H1 (cell line): ENCODE measurements around the gene ABCA5. TPM values are rescaled to one million over a fixed set of nuclear protein-coding genes. Genes with fewer than 3 reads are reported as not detected.
A peak's percentile ranks its signal among the peaks of the same experiment; 100 is the strongest.

Source experiments
- CTCF ChIA-PET: fragments of 300-600 bp; sonication (Branson Sonifier 250); formaldehyde crosslinking; loops from one replicate; lab custom pipeline; 2021; ENCODE audit not compliant: partially characterized antibody; lab: Charles Lee
- POLR2A ChIA-PET: fragments of 300-600 bp; sonication (Branson Sonifier 250); formaldehyde crosslinking; loops from one replicate; lab custom pipeline; 2021; ENCODE audit warnings: inconsistent platforms; ENCODE audit not compliant: partially characterized antibody; lab: Charles Lee
- DNase-seq, 2 experiments: peaks; one replicate each; pipeline versions ENCODE4 v3.0.0 to v3.0.0-alpha.2; 2010 to 2022; ENCODE audit warnings: low spot score in 2 of 2, low read depth in 1 of 2, mixed read lengths in 1 of 2
- FAIRE-seq: peaks from 2 replicates; lab custom pipeline; 2011; peaks lifted over from hg19 to GRCh38; lab: Jason Lieb, UNC
- H2AFZ ChIP-seq: 2 replicates; pipeline ENCODE4 v1.8.1; 2012; ENCODE audit warnings: low read length, inconsistent platforms
- H2AK5ac ChIP-seq: 2 replicates; pipeline ENCODE4 v1.6.1; 2013; ENCODE audit warnings: low read depth, low read length
- H2BK120ac ChIP-seq: replicated peaks from 2 replicates; pipeline ENCODE3; 2013; ENCODE audit warnings: low read depth, low read length, inconsistent platforms
- H2BK12ac ChIP-seq: 2 replicates; pipeline ENCODE4 v1.6.1; 2013; ENCODE audit warnings: low read depth, low read length
- H2BK15ac ChIP-seq: 2 replicates; pipeline ENCODE4 v1.6.1; 2013; ENCODE audit warnings: low read length
- H2BK20ac ChIP-seq: 2 replicates; pipeline ENCODE4 v1.6.1; 2013; ENCODE audit warnings: low read length
- H2BK5ac ChIP-seq: 2 replicates; pipeline ENCODE4 v1.6.1; 2013; ENCODE audit warnings: low read depth, low read length
- H3K14ac ChIP-seq: 2 replicates; pipeline ENCODE4 v1.6.1; 2013; ENCODE audit warnings: inconsistent platforms; ENCODE audit not compliant: insufficient read length
- H3K18ac ChIP-seq: 2 replicates; pipeline ENCODE4 v1.6.1; 2013; ENCODE audit warnings: low read length; ENCODE audit errors: extremely low read depth
- H3K23ac ChIP-seq: 2 replicates; pipeline ENCODE4 v1.6.1; 2013; ENCODE audit warnings: inconsistent platforms; ENCODE audit not compliant: insufficient read length
- H3K23me2 ChIP-seq: 2 replicates; pipeline ENCODE4 v1.6.1; 2013; ENCODE audit warnings: low read depth, low read length
- H3K27ac ChIP-seq: 2 replicates; pipeline ENCODE4 v1.6.1; 2011; ENCODE audit warnings: low read depth, low read length, inconsistent platforms
- H3K27me3 ChIP-seq, 4 experiments: replicated peaks in 1 of 4; 1 replicate in 1 of 4; 2 replicates in 3 of 4; pipeline versions ENCODE4 v1.6.1 to v1.8.1; 2011 to 2013; ENCODE audit warnings: low read length in 3 of 4, mild to moderate bottlenecking in 3 of 4, inconsistent platforms in 2 of 4, mixed read lengths in 2 of 4, moderate library complexity in 1 of 4; ENCODE audit not compliant: control insufficient read depth in 3 of 4, insufficient read depth in 3 of 4; ENCODE audit errors: extremely low read depth in 1 of 4
- H3K36me3 ChIP-seq, 4 experiments: 2 replicates each; pipeline versions ENCODE4 v1.6.1 to v1.8.1; 2011 to 2013; ENCODE audit warnings: mild to moderate bottlenecking in 4 of 4, low read length in 3 of 4, moderate library complexity in 2 of 4, control low read depth in 1 of 4, inconsistent platforms in 1 of 4; ENCODE audit not compliant: insufficient read depth in 4 of 4, control insufficient read depth in 2 of 4
- H3K4ac ChIP-seq: replicated peaks from 2 replicates; pipeline ENCODE3; 2013; ENCODE audit warnings: low read length, low read depth, mixed read lengths, inconsistent platforms; ENCODE audit not compliant: insufficient read length
- H3K4me1 ChIP-seq, 4 experiments: replicated peaks in 1 of 4; 1 replicate in 1 of 4; 2 replicates in 3 of 4; pipeline versions ENCODE4 v1.6.1 to v1.8.1; 2011 to 2013; ENCODE audit warnings: low read length in 3 of 4, inconsistent platforms in 2 of 4, mixed read lengths in 1 of 4; ENCODE audit not compliant: insufficient read depth in 4 of 4, control insufficient read depth in 3 of 4
- H3K4me2 ChIP-seq, 2 experiments: 2 replicates each; pipeline versions ENCODE4 v1.6.1 to v1.8.1; 2011 to 2013; ENCODE audit warnings: low read depth in 2 of 2, low read length in 2 of 2, control low read depth in 1 of 2, inconsistent platforms in 1 of 2, mild to moderate bottlenecking in 1 of 2; ENCODE audit not compliant: insufficient read depth in 1 of 2
- H3K4me3 ChIP-seq, 4 experiments: fragments of 200-600, 300-600 bp in 1 of 4; sonication (generic), shearing (Covaris generic), sonication (Bioruptor Twin) in 1 of 4; 2 replicates each; pipeline versions ENCODE4 v1.5.1 to v1.8.1; 2011 to 2016; ENCODE audit warnings: low read length in 4 of 4, low read depth in 3 of 4, control low read depth in 2 of 4, inconsistent platforms in 2 of 4, mild to moderate bottlenecking in 2 of 4, mixed read lengths in 1 of 4, moderate library complexity in 1 of 4; ENCODE audit not compliant: insufficient read depth in 2 of 4; ENCODE audit errors: extremely low read depth in 1 of 4
- H3K56ac ChIP-seq: replicated peaks from 2 replicates; pipeline ENCODE3; 2013; ENCODE audit warnings: low read depth, mild to moderate bottlenecking, mixed read lengths, low read length, inconsistent platforms; ENCODE audit not compliant: insufficient read length
- H3K79me1 ChIP-seq: 2 replicates; pipeline ENCODE4 v1.6.1; 2013; ENCODE audit warnings: low read depth, low read length, control low read depth
- H3K79me2 ChIP-seq, 2 experiments: 2 replicates each; pipeline versions ENCODE4 v1.6.1 to v1.8.1; 2012 to 2013; ENCODE audit warnings: low read length in 2 of 2, mild to moderate bottlenecking in 2 of 2, inconsistent platforms in 1 of 2; ENCODE audit not compliant: insufficient read depth in 2 of 2, control insufficient read depth in 1 of 2
- H3K9ac ChIP-seq, 4 experiments: replicated peaks in 1 of 4; 1 replicate in 1 of 4; 2 replicates in 3 of 4; pipeline versions ENCODE4 v1.6.1 to v1.8.1; 2011 to 2013; ENCODE audit warnings: low read depth in 3 of 4, low read length in 3 of 4, control low read depth in 2 of 4, mild to moderate bottlenecking in 2 of 4, moderate library complexity in 2 of 4, inconsistent platforms in 1 of 4; ENCODE audit errors: extremely low read depth in 1 of 4
- H3K9me3 ChIP-seq, 2 experiments: 2 replicates each; pipeline versions ENCODE4 v1.6.1 to v1.8.1; 2012 to 2013; ENCODE audit warnings: mild to moderate bottlenecking in 2 of 2, moderate library complexity in 2 of 2, control low read depth in 1 of 2, inconsistent platforms in 1 of 2, low read depth in 1 of 2, low read length in 1 of 2, mixed read lengths in 1 of 2; ENCODE audit not compliant: insufficient read depth in 2 of 2
- H4K20me1 ChIP-seq, 2 experiments: replicated peaks in 1 of 2; 2 replicates each; pipeline versions ENCODE3 to v1.8.1; 2011 to 2013; ENCODE audit warnings: inconsistent platforms in 2 of 2, low read length in 2 of 2, mild to moderate bottlenecking in 1 of 2; ENCODE audit not compliant: insufficient read depth in 2 of 2, control insufficient read depth in 1 of 2
- H4K5ac ChIP-seq: 2 replicates; pipeline ENCODE4 v1.6.1; 2013; ENCODE audit warnings: low read length, low read depth, mixed read lengths, inconsistent platforms; ENCODE audit not compliant: insufficient read length
- H4K8ac ChIP-seq: 2 replicates; pipeline ENCODE4 v1.8.0; 2013; ENCODE audit warnings: mild to moderate bottlenecking, moderate library complexity, low read length, inconsistent platforms; ENCODE audit not compliant: insufficient read depth; ENCODE audit errors: extremely low read depth
- H4K91ac ChIP-seq: replicated peaks from 2 replicates; pipeline ENCODE3; 2013; ENCODE audit warnings: low read length, mixed read lengths, inconsistent platforms; ENCODE audit not compliant: insufficient read length
- CBX5 ChIP-seq: fragments of 300-800, 300-1000 bp; sonication (generic); IDR thresholded peaks from 2 replicates; pipeline ENCODE4 v1.7.1; 2016; ENCODE audit warnings: antibody characterized with exemption, low read length, low read depth
- CREB1 ChIP-seq: IDR thresholded peaks from 2 replicates; pipeline ENCODE4 v1.6.1; 2012; ENCODE audit warnings: inconsistent platforms
- MAFK ChIP-seq: IDR thresholded peaks from 2 replicates; pipeline ENCODE4 v1.6.1; 2012; ENCODE audit warnings: low read depth, mild to moderate bottlenecking, improper control_type of control experiment, low read length
- POLR2A ChIP-seq, 2 experiments: IDR thresholded peaks; 1 replicate in 1 of 2; 2 replicates in 1 of 2; pipeline ENCODE4 v1.6.1; 2011; ENCODE audit warnings: low read depth in 2 of 2, low read length in 2 of 2, mild to moderate bottlenecking in 2 of 2; ENCODE audit errors: control extremely low read depth in 1 of 2
- POLR2AphosphoS5 ChIP-seq: IDR thresholded peaks from 2 replicates; pipeline ENCODE4 v1.6.1; 2011; ENCODE audit warnings: low read depth, low read length
- RAD21 ChIP-seq, 2 experiments: IDR thresholded peaks in 1 of 2; conservative IDR thresholded peaks in 1 of 2; 2 replicates each; pipeline ENCODE4 v1.6.1; 2011; ENCODE audit warnings: low read depth in 2 of 2, low read length in 2 of 2, improper control_type of control experiment in 1 of 2, inconsistent platforms in 1 of 2, mild to moderate bottlenecking in 1 of 2, moderate library complexity in 1 of 2
- TAF7 ChIP-seq: optimal IDR thresholded peaks from 2 replicates; pipeline ENCODE3; 2011; ENCODE audit warnings: low read depth, mild to moderate bottlenecking, inconsistent platforms, low read length, moderate library complexity, borderline replicate concordance
- WGBS, 2 experiments: shearing (Covaris generic) in 1 of 2; methylation state at CpG; one replicate each; pipeline versions ENCODE4 v1.1.6 to v1.1.7; 2013 to 2015; ENCODE audit warnings: low lambda C conversion rate in 2 of 2, mixed read lengths in 2 of 2, inconsistent platforms in 1 of 2, low coverage in 1 of 2, missing lambda C conversion rate in 1 of 2; ENCODE audit not compliant: insufficient replicate concordance in 2 of 2, insufficient coverage in 1 of 2, insufficient read length in 1 of 2; ENCODE audit errors: extremely low coverage in 1 of 2, missing lambda C conversion rate in 1 of 2; 5-methylcytosine and 5-hydroxymethylcytosine counted together
- polyA plus RNA-seq, 7 experiments: library from polyadenylated mRNA; depleted of rRNA in 3 of 7; stranded (reverse) in 5 of 7; unstranded in 2 of 7; fragments of >200 nt in 5 of 7; fragments of 200-250 nt in 2 of 7; gene quantifications; 1 replicate in 5 of 7; 2 replicates in 1 of 7; 4 replicates in 1 of 7; pipeline versions ENCODE4 v1.2.1 to v1.2.3, GENCODE V29; 2011 to 2013; ENCODE audit warnings: missing spikeins in 2 of 7, mixed read lengths in 2 of 7
- total RNA-seq: library from RNA; stranded (reverse); fragmentation: NEBNext Ultra II Directional; extraction: Animal tissue kit (Norgen Biotek cat#: 25700); gene quantifications from 2 replicates; pipeline ENCODE4 v1.2.1, GENCODE V29; 2021
- TF ChIP-seq, protein P1 (sequence below), 3 experiments: IDR thresholded peaks; 1 replicate in 2 of 3; 2 replicates in 1 of 3; pipeline versions ENCODE4 v1.5.1 to v1.6.1; 2011; ENCODE audit warnings: low read length in 3 of 3, mild to moderate bottlenecking in 3 of 3, inconsistent platforms in 2 of 3, low read depth in 1 of 3, moderate library complexity in 1 of 3; ENCODE audit not compliant: insufficient read depth in 1 of 3; ENCODE audit errors: control extremely low read depth in 1 of 3

ABCA5 gene
- total and polyA plus RNA-seq, 2 of the 8 experiments (the other 6 are each of a cell fraction or from before 2014, with no cell fraction given), result 1.3 to 4.1 TPM

GRCh38 chr17:69357701-69358100 is 30.8 kb upstream of the ABCA5 start:
- no peaks in the 10 kb centered on the region for H3K79me2 ChIP-seq
- no peak for FAIRE-seq
- no peaks in the 10 kb centered on the region for H3K23me2 ChIP-seq
- no peak overlapping the region for H3K27ac ChIP-seq
- H4K5ac ChIP-seq, result no peak overlapping the region
- 63% methylated on average over 2 of the region's 2 CpGs; no CpG with 5 or more reads in 1 of the 2 experiments for WGBS, 2 experiments
- no peak overlapping the region for H3K14ac ChIP-seq
- no peak overlapping the region for H3K23ac ChIP-seq
- no peaks in the 10 kb centered on the region for H3K36me3 ChIP-seq
- H4K91ac ChIP-seq, result no peak overlapping the region
- 0 out of 7 replicates have a peak overlapping the region, but pooled peaks of 1 of the 4 experiments have one; percentile 32 for H3K9ac ChIP-seq
- H3K4me3 ChIP-seq, result no peak overlapping the region
- H2AK5ac ChIP-seq, result no peak overlapping the region
- DNase-seq, result no peak
- H3K79me1 ChIP-seq, result no peaks in the 10 kb centered on the region
- H2BK20ac ChIP-seq, result no peak overlapping the region
- no peaks in the 10 kb centered on the region for H4K20me1 ChIP-seq
- H3K27me3 ChIP-seq, result no peaks in the 10 kb centered on the region
- H2BK5ac ChIP-seq, result no peak overlapping the region
- peak; percentile 51 for TF ChIP-seq TAF7
- peak; percentile 22; the same call in 1 of the 2 replicates for TF ChIP-seq POLR2AphosphoS5
- TF ChIP-seq CBX5, result no peak
- no peak for TF ChIP-seq MAFK
- peak in 1 of 2 experiments; percentile 30; a peak in 1 of 3 replicates for TF ChIP-seq POLR2A (IDR thresholded peaks at IDR 0.05; ENCODE audit: control extremely low read depth in 1 of 2, low read depth in 2 of 2, low read length in 2 of 2)
- no peak for TF ChIP-seq CREB1
- TF ChIP-seq, protein P1, sequence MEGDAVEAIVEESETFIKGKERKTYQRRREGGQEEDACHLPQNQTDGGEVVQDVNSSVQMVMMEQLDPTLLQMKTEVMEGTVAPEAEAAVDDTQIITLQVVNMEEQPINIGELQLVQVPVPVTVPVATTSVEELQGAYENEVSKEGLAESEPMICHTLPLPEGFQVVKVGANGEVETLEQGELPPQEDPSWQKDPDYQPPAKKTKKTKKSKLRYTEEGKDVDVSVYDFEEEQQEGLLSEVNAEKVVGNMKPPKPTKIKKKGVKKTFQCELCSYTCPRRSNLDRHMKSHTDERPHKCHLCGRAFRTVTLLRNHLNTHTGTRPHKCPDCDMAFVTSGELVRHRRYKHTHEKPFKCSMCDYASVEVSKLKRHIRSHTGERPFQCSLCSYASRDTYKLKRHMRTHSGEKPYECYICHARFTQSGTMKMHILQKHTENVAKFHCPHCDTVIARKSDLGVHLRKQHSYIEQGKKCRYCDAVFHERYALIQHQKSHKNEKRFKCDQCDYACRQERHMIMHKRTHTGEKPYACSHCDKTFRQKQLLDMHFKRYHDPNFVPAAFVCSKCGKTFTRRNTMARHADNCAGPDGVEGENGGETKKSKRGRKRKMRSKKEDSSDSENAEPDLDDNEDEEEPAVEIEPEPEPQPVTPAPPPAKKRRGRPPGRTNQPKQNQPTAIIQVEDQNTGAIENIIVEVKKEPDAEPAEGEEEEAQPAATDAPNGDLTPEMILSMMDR (IDR thresholded peaks at IDR 0.05; ENCODE audit: control extremely low read depth in 1 of 3, insufficient read depth in 1 of 3, low read depth in 1 of 3, low read length in 3 of 3), result peak in 1 of 3 experiments; percentile 13; a peak in 1 of 4 replicates
- 0 out of 4 replicates have a peak, but pooled peaks of 1 of the 2 experiments have one; percentile 23 for TF ChIP-seq RAD21 (IDR thresholded peaks at IDR 0.05 in 1 of 2, conservative IDR thresholded peaks at IDR 0.05 in 1 of 2; ENCODE audit: low read depth in 2 of 2, low read length in 2 of 2)
- CTCF ChIA-PET, result interaction anchor here (0.7 to 10.6 kb wide), 11 partner anchors 8 to 211 kb away, joined by 3 to 93 read pairs (median 7); partner anchors contain the start of gene ABCA5
- H3K4me2 ChIP-seq, result no peak overlapping the region
- POLR2A ChIA-PET, result interaction anchor here (0.8 to 1.9 kb wide), 2 partner anchors 31 to 154 kb away, joined by 4 read pairs; partner anchors contain the start of gene ABCA5
- H3K4ac ChIP-seq, result no peak overlapping the region
- no peak overlapping the region for H2BK120ac ChIP-seq
- H3K9me3 ChIP-seq, result no peaks in the 10 kb centered on the region
- H3K56ac ChIP-seq, result no peak overlapping the region
- peak overlapping the region; percentile 30; the same call in 1 of the 2 replicates for H2BK12ac ChIP-seq
- no peak overlapping the region for H3K18ac ChIP-seq
- no peak overlapping the region for H4K8ac ChIP-seq
- H3K4me1 ChIP-seq, result peaks cover 0 to 9% (median 0%) of the 10 kb centered on the region in 4 experiments; a peak in 1 of 7 replicates
- peak overlapping the region; percentile 76 for H2BK15ac ChIP-seq
- peak overlapping the region; percentile 3; the same call in 1 of the 2 replicates for H2AFZ ChIP-seq
